Testis (tissue), 3 donors: ENCODE results near the gene LLPH. TPM values are rescaled to one million over a fixed set of nuclear protein-coding genes. Genes with fewer than 3 reads are reported as not detected.

Experiments used
- DNase-seq: peaks from one replicate; pipeline ENCODE4 v3.0.0-alpha.2; 2019
- H3K27ac ChIP-seq, 2 donors: fragments of 200-600 bp; sonication (generic); one replicate each; pipeline ENCODE4 v1.5.1; 2019
- H3K27me3 ChIP-seq: fragments of 200-600 bp; sonication (generic); one replicate; pipeline ENCODE4 v1.5.1; 2019
- H3K36me3 ChIP-seq: fragments of 200-600 bp; sonication (generic); one replicate; pipeline ENCODE4 v1.5.1; 2017; ENCODE audit warnings: low read depth; ENCODE audit errors: missing control alignments
- H3K4me1 ChIP-seq: fragments of 200-600 bp; sonication (generic); one replicate; pipeline ENCODE4 v1.5.1; 2019
- H3K4me3 ChIP-seq, 2 donors: fragments of 200-600 bp; sonication (generic); one replicate each; pipeline ENCODE4 v1.5.1; 2017 to 2019
- H3K9me3 ChIP-seq: fragments of 200-600 bp; sonication (generic); one replicate; pipeline ENCODE4 v1.5.1; 2017
- POLR2A ChIP-seq: fragments of 450-650 bp; IDR thresholded peaks from one replicate; pipeline ENCODE4 v1.6.1; 2017; ENCODE audit warnings: antibody characterized with exemption, mild to moderate bottlenecking, moderate library complexity
- WGBS, 2 donors: methylation state at CpG; one replicate each; pipeline ENCODE4 v1.1.5; 2018; 5-methylcytosine and 5-hydroxymethylcytosine counted together
- intact Hi-C: fragments of 100-400 bp; cut with DNase I; formaldehyde crosslinking; loops from one replicate; pipeline ENCODE4 v1.15.1; 2023; ENCODE audit warnings: low total_unique reads
- polyA plus RNA-seq: library from polyadenylated mRNA; stranded (reverse); fragments of 350-450 nt; fragmentation: Illumina TruSeq; extraction: RNeasy Lipid Tissue Mini Kit (QIAGEN cat#74804); gene quantifications from one replicate; pipeline ENCODE4 v1.2.3, GENCODE V29; 2014; ENCODE audit warnings: low read depth, low replicate concordance; ENCODE audit not compliant: insufficient read depth
- total RNA-seq, 2 donors: library from RNA; depleted of rRNA; stranded (reverse); fragments of >200 nt; gene quantifications; one replicate each; pipeline ENCODE4 v1.2.3, GENCODE V29; 2016
- TF ChIP-seq, protein P1 (sequence below), 3 experiments: fragments of 450-650 bp in 2 of 3; fragments of 200-600 bp in 1 of 3; sonication (generic) in 1 of 3; IDR thresholded peaks; one replicate each; pipeline ENCODE4 v1.5.1; 2016 to 2019; ENCODE audit warnings: antibody characterized with exemption in 3 of 3, mild to moderate bottlenecking in 2 of 3, moderate library complexity in 1 of 3

LLPH gene
- total and polyA plus RNA-seq, 3 donors from 2014 or later, result 12.9 to 36.5 (median 17.3) TPM

DNA sequence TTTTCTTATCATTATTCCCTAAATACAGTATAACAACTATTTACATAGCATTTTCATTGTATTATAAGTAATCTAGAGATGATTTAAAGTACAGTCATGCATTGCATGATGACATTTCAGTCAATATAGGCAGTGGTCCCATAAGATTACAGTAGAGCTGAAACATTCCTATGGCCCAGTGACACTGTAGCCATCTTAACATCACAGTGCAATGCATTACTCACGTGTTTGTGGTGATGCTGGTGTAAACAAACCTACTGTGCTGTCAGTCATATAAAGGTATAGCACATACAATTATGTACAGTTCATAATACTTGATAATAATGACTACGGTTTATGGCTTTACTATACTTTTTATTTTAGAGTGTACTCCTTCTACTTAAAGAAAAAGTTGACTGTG, 13.3 kb downstream of the LLPH start:
- Histone ChIP-seq H3K27ac (no peak overlapping the region), H3K4me3 (no peak overlapping the region), H3K9me3 (no peaks in the 10 kb centered on the region), H3K36me3 (no peaks in the 10 kb centered on the region), H3K4me1 (no peaks in the 10 kb centered on the region), H3K27me3 (no peaks in the 10 kb centered on the region)
- no peak for DNase-seq
- 89 to 95% methylated on average over 2 of the region's 2 CpGs for WGBS, 2 donors
- TF ChIP-seq, protein P1, sequence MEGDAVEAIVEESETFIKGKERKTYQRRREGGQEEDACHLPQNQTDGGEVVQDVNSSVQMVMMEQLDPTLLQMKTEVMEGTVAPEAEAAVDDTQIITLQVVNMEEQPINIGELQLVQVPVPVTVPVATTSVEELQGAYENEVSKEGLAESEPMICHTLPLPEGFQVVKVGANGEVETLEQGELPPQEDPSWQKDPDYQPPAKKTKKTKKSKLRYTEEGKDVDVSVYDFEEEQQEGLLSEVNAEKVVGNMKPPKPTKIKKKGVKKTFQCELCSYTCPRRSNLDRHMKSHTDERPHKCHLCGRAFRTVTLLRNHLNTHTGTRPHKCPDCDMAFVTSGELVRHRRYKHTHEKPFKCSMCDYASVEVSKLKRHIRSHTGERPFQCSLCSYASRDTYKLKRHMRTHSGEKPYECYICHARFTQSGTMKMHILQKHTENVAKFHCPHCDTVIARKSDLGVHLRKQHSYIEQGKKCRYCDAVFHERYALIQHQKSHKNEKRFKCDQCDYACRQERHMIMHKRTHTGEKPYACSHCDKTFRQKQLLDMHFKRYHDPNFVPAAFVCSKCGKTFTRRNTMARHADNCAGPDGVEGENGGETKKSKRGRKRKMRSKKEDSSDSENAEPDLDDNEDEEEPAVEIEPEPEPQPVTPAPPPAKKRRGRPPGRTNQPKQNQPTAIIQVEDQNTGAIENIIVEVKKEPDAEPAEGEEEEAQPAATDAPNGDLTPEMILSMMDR (IDR thresholded peaks at IDR 0.05), result no peak
- no peak for TF ChIP-seq POLR2A
- intact Hi-C loops, result no loop called here

GRCh38 chr12:66115071-66115600, 15.4 kb downstream of the LLPH start:
- Histone ChIP-seq H3K27ac (no peak overlapping the region), H3K4me3 (no peak overlapping the region), H3K9me3 (no peaks in the 10 kb centered on the region), H3K4me1 (no peaks in the 10 kb centered on the region), H3K36me3 (no peaks in the 10 kb centered on the region), H3K27me3 (no peaks in the 10 kb centered on the region)
- intact Hi-C loops, result no loop called here
- TF ChIP-seq, protein P1 (IDR thresholded peaks at IDR 0.05), result no peak
- TF ChIP-seq POLR2A, result no peak
- 90 to 94% methylated on average over 4 of the region's 4 CpGs for WGBS, 2 donors
- no peak for DNase-seq

- H3K36me3 ChIP-seq, result no peaks in the 10 kb centered on the region
- intact Hi-C loops, result no loop called here
- no peak overlapping the region for H3K27ac ChIP-seq
- DNase-seq, result no peak
- no peaks in the 10 kb centered on the region for H3K4me1 ChIP-seq
- H3K27me3 ChIP-seq, result no peaks in the 10 kb centered on the region
- TF ChIP-seq POLR2A, result no peak
- TF ChIP-seq, protein P1 (IDR thresholded peaks at IDR 0.05), result no peak
- no peaks in the 10 kb centered on the region for H3K9me3 ChIP-seq
- WGBS, 2 donors, result 94 to 100% methylated on average over 1 of the region's 1 CpG
- no peak overlapping the region for H3K4me3 ChIP-seq
These were observed 17.1 kb downstream of the LLPH start for GRCh38 chr12:66113471-66113870.

DNA sequence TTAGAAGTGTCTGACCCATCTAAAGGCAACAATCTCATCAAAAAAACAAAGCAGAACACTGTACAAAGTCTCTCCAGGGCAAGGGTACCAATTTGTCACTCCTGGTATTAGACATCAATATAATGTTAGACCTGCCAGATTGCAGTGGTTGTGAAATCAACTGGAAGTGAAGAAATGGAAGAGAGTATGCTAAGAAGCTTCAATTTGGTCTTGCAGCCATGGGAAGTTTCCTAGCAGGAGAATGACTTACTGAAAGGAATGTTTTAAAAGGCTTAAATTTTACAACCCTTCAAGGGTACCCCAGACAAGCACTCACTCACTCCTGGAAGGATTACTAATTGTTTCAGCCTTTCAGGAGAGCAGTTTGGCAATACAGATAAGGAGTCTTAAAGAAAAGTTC, 18.9 kb downstream of the LLPH start:
- H3K27me3 ChIP-seq, result no peaks in the 10 kb centered on the region
- intact Hi-C loops, result no loop called here
- TF ChIP-seq, protein P1 (IDR thresholded peaks at IDR 0.05), result no peak
- no peak for TF ChIP-seq POLR2A
- DNase-seq, result no peak
- no peak overlapping the region for H3K27ac ChIP-seq
- H3K4me1 ChIP-seq, result no peaks in the 10 kb centered on the region
- H3K4me3 ChIP-seq, result no peak overlapping the region
- no peaks in the 10 kb centered on the region for H3K36me3 ChIP-seq
- H3K9me3 ChIP-seq, result no peaks in the 10 kb centered on the region

- H3K4me1 ChIP-seq, result no peaks in the 10 kb centered on the region
- intact Hi-C loops, result no loop called here
- TF ChIP-seq, protein P1 (IDR thresholded peaks at IDR 0.05), result no peak
- no peak for TF ChIP-seq POLR2A
- H3K9me3 ChIP-seq, result no peaks in the 10 kb centered on the region
- no peaks in the 10 kb centered on the region for H3K27me3 ChIP-seq
- WGBS, 2 donors, result 81 to 83% methylated on average over 4 of the region's 4 CpGs
- DNase-seq, result no peak
- H3K27ac ChIP-seq, result no peak overlapping the region
- H3K36me3 ChIP-seq, result no peaks in the 10 kb centered on the region
- no peak overlapping the region for H3K4me3 ChIP-seq
These were observed 21.5 kb downstream of the LLPH start for GRCh38 chr12:66109056-66109455.
